ENCODE measurements around the gene CGB2.
"Not testable (repeated sequence)": the region's sequence is repeated elsewhere in the genome, so short reads cannot be mapped to it uniquely, and the experiment has no call there.

Gene CGB2

DNA sequence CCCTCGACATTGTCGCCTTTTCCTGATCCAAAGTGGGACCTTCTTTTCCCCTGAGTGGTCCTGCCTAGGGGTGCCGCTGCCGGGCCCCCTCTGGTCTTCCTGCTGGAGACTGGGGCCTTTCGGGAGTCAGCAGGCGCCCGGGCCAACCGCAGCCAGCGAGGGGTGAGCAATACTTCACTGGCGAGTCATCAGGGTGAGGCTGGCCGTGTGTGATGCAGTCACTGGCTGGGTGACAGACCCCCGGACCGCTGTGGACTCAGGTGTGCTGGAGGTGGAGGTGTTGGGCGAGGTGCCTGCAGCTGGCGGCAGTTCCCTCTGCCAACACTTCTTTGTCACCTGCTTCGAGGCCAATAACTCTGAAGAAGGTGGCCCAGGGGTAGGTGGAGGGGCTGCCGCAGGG lies 10.5 kb downstream of the CGB2 start:
- in situ Hi-C loops (cut with HindIII; ENCODE audit: low sequenced_read_pairs), result no loop called here
- no peak for DNase-seq (ENCODE audit: low read depth)
- no peak overlapping the region for H3K4me3 ChIP-seq (ENCODE audit: low read depth, low read length)
- TF ChIP-seq, protein P1, sequence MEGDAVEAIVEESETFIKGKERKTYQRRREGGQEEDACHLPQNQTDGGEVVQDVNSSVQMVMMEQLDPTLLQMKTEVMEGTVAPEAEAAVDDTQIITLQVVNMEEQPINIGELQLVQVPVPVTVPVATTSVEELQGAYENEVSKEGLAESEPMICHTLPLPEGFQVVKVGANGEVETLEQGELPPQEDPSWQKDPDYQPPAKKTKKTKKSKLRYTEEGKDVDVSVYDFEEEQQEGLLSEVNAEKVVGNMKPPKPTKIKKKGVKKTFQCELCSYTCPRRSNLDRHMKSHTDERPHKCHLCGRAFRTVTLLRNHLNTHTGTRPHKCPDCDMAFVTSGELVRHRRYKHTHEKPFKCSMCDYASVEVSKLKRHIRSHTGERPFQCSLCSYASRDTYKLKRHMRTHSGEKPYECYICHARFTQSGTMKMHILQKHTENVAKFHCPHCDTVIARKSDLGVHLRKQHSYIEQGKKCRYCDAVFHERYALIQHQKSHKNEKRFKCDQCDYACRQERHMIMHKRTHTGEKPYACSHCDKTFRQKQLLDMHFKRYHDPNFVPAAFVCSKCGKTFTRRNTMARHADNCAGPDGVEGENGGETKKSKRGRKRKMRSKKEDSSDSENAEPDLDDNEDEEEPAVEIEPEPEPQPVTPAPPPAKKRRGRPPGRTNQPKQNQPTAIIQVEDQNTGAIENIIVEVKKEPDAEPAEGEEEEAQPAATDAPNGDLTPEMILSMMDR (IDR thresholded peaks at IDR 0.05; ENCODE audit: low read depth, low read length, missing control alignments), result no peak

DNA sequence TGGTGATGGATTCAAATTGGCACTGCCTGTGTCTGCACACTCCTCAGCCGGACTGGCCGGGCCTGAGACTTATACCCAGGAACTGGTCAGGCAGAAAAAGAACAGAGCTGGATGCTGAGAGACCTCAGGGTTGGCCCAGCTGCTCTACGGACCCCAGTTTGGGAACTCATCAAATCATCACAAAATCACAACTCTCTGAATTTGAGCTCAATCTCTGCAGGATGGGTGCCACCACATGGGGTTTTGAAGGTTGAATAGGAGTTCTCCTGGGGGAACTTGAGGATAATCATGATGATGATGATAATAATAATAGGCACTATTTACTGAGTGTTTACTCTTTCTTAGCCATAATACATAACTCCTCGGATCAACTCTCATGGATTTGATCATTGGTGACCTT lies 11.0 kb downstream of the CGB2 start:
- in situ Hi-C loops (cut with HindIII; ENCODE audit: low sequenced_read_pairs); DNase-seq (ENCODE audit: low read depth); H3K4me3 ChIP-seq (ENCODE audit: low read depth, low read length): not testable (repeated sequence)

DNA sequence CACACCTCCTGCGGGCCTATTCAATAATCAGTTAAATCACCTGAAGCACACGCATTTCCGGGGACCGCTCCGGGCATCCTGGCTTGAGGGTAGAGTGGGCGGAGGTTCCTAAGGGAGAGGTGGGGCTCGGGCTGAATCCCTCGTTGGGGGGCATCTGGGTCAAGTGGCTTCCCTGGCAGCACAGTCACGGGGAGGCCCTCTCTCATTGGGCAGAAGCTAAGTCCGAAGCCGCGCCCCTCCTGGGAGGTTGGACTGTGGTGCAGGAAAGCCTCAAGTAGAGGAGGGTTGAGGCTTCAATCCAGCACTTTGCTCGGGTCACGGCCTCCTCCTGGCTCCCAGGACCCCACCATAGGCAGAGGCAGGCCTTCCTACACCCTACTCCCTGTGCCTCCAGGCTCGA lies 11.9 kb downstream of the CGB2 start, which contains the start of gene CGB5:
TSS of gene CGB5 (plus strand) at position 301 of the 400 bp plus-strand sequence. CDS start 362 bp downstream, outside the sequence.
- in situ Hi-C loops (cut with HindIII; ENCODE audit: low sequenced_read_pairs); DNase-seq (ENCODE audit: low read depth); H3K4me3 ChIP-seq (ENCODE audit: low read depth, low read length): not testable (repeated sequence)

DNA sequence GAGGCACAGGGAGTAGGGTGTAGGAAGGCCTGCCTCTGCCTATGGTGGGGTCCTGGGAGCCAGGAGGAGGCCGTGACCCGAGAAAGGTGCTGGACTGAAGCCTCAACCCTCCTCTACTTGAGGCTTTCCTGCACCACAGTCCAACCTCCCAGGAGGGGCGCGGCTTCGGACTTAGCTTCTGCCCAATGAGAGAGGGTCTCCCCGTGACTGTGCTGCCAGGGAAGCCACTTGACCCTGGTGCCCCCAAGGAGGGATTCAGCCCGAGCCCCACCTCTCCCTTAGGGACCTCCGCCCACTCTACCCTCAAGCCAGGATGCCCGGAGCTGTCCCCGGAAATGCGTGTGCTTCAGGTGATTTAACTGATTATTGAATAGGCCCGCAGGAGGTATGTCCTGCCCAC lies 17.3 kb downstream of the CGB2 start, which contains the start of gene CGB8:
TSS of gene CGB8 (minus strand) at position 101 of the 400 bp plus-strand sequence. CDS start 372 bp downstream, outside the sequence.
- H3K4me3 ChIP-seq (ENCODE audit: low read depth, low read length); in situ Hi-C loops (cut with HindIII; ENCODE audit: low sequenced_read_pairs); DNase-seq (ENCODE audit: low read depth): not testable (repeated sequence)

DNA sequence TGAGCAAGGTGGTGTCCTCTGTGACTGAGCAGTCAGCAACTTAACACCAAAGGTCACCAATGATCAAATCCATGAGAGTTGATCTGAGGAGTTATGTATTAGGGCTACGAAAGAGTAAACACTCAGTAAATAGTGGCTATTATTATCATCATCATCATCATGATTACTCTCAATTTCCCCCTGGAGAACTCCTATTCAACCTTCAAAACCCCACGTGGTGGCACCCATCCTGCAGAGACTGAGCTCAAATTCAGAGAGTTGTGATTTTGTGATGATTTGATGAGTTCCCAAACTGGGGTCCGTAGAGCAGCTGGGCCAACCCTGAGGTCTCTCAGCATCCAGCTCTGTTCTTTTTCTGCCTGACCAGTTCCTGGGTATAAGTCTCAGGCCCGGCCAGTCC lies 18.1 kb downstream of the CGB2 start:
- in situ Hi-C loops (cut with HindIII; ENCODE audit: low sequenced_read_pairs); H3K4me3 ChIP-seq (ENCODE audit: low read depth, low read length); DNase-seq (ENCODE audit: low read depth): not testable (repeated sequence)

DNA sequence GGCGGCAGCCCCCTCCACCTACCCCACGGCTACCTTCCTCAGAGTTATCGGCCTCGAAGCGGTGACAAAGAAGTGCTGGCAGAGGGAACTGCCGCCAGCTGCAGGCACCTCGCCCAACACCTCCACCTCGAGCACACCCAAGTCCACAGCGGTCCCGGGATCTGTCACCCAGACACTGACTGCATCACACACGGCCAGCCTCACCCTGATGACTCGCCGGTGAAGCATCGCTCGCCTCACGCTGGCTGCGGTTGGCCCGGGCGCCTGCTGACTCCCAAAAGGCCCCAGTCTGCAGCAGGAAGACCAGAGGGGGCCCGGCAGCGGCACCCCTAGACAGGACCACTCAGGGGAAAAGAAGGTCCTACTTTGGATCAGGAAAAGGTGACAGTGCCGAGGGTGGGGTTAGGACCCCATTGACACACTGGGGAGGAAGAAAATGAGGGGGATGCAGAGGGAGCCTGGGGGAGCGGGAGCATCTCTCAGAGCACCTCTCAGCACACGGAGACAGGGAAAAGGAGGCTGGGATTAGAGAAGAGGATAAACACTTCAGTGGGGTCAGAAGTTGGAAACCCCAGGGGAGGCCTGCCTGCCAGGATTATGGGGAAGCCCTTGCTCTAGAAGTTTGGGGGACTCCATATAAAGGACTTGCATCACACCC lies 18.8 kb downstream of the CGB2 start:
- H3K4me3 ChIP-seq (ENCODE audit: low read depth, low read length); DNase-seq (ENCODE audit: low read depth); in situ Hi-C loops (cut with HindIII; ENCODE audit: low sequenced_read_pairs): not testable (repeated sequence)

DNA sequence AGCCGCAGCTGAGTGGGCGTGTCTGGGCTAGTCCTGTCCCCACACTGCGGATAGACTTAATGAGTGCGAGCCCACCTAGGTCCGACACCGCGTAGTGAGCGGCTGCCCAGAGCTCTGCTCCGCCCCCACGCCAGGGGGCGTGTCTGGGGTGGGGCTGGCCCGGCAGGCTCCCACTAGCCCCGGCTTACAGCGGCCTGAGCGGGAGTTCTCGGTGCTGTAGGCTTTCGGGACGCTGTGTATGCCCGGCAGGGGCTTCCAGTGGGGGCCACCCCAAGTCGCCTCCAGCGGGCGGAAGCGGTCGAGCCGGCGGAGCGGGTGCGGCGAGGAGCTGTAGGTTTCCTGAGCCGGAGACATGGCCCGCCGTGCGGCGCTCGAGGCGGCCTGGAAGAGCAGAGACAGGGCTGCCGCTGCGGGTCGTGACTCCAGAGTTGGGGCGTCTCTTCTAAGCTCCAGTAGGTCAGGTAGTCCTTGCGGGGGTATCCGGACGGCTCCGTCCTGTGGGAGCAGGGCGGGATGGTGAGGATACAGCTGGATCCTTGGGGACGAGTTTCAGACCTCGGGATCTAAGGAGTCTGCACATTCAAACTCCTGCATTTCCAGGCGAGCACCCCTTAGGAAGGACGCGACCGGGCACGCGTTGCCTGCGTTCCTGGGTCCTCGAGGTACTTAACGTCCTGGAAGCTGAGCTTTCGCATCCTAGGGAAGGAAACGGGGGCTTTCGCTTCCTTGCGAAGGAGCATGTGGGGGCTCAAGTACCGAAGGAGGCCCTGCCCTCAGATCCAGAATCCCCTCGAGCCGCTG lies 24.6 kb downstream of the CGB2 start:
- H3K4me3 ChIP-seq (ENCODE audit: low read depth, low read length), result peak overlapping the region; percentile 53
- no peak for DNase-seq (ENCODE audit: low read depth)
- TF ChIP-seq, protein P1 (IDR thresholded peaks at IDR 0.05; ENCODE audit: low read depth, low read length, missing control alignments), result peak; percentile 30
- in situ Hi-C loops (cut with HindIII; ENCODE audit: low sequenced_read_pairs), result no loop called here

DNA sequence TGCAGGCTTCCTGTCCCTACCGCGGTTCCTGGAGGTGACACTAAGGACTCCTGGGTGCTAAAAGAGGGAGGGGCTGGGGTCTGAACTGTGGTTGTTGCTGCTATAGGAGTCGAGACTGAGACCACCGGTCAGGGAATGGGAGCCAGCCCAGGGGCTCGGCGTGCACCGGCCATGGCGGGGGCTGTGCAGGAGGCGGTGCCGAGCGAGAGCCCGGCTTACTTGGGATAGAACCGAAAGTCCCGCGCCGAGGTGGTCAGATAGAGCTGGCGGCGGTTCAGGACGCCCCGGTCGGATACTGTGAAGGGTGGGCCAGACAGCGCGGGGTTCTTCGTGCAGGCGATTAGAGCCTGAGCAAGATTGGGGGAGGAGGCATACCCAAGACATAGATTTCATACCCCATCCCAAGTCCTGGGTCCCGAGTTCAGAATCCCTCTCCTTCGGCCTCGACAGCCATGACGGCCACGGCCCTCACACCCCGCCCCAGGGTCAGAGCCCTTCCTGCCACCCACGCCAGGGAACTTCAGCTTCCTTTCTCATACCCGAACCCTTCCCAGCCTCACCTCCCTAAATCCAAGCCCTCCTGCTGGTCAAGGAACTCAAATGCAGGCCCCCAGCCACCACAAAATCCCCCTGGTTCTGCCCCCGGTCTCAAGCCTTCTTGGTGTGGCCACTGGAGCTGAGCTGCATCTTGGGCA lies 25.4 kb downstream of the CGB2 start:
- DNase-seq (ENCODE audit: low read depth); in situ Hi-C loops (cut with HindIII; ENCODE audit: low sequenced_read_pairs): not testable (repeated sequence)
- peak overlapping the region; percentile 53 for H3K4me3 ChIP-seq (ENCODE audit: low read depth, low read length)

DNA sequence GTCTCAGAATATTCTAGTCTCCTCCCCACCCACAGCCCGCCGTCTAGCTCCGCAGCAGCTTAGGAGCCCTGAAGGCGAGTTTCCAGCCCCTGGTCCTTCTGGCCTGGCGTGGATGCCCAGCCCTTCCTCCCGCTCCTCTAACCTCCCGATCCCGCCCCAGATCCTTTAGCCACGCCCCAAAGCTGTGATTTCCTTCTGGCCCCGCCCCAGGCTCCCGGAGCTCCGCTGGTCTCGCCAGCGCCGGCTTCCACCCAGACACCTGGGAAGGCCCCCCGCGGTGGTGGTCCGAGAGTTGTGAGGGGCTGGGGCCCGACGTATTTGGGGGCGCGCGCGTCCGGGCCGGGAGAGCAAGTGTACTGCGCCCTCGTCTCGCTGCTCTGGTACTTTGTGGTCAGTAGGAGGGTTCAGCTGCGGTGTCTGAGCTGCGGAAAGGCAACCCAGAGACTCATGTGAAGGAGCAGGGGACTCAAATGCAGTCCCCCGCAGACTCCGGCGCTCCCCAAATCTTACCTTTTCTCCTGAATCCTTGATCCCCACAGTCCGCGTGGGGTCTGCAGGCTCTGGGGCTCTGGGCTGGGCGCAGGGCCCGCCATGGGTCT lies 26.0 kb downstream of the CGB2 start, which contains the start of gene CGB7:
TSS of gene CGB7 (minus strand) at position 114 of the 599 bp plus-strand sequence. CDS start 2,374 bp downstream, outside the sequence.
- TF ChIP-seq, protein P1 (IDR thresholded peaks at IDR 0.05; ENCODE audit: low read depth, low read length, missing control alignments), result no peak
- DNase-seq (ENCODE audit: low read depth), result no peak
- in situ Hi-C loops (cut with HindIII; ENCODE audit: low sequenced_read_pairs), result no loop called here
- peak within 1 kb of the TSS; percentile 53 for H3K4me3 ChIP-seq (ENCODE audit: low read depth, low read length)

Data from astrocyte of the cerebellum (primary cell).